ENCODE data around the gene UQCRHL. TPM values are rescaled to one million over a fixed set of nuclear protein-coding genes. Genes with fewer than 3 reads are reported as not detected.

UQCRHL gene
- total RNA-seq, 4 donors from 2014 or later, result 1.1 to 2.5 (median 1.4) TPM

DNA sequence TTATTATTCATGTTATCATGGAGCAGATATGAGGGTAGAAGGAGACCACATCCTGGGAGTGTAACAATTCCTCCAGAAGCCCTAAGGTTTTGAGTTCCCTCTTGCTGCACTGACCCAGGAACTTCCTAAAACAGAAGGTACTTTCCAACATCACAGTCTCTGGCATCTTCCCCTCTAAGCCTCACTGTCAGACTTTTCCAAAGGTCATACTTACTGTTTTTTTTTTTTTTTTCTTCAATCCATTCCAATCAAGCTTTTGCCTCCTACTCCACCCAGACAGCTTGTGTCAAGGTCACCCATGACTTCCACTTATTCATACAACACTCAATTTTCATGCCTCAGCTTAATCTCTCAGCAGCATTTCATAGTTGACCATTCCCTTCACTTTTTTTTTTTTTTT, 18.4 kb upstream of the UQCRHL start:
- TF ChIP-seq EP300 (IDR thresholded peaks at IDR 0.05), result peak in 1 of 2 donors; percentile 30
- no peak for TF ChIP-seq POLR2A (IDR thresholded peaks at IDR 0.05)
- Histone ChIP-seq H3K4me1 (peaks cover 0 to 30% (median 7%) of the 10 kb centered on the region in 4 donors), H3K27me3 (no peaks in the 10 kb centered on the region), H3K4me3 (no peak overlapping the region), H3K27ac (peak overlapping the region in 2 of 4 donors; percentile 40 to 78), H3K36me3 (no peaks in the 10 kb centered on the region), H3K9me3 (no peaks in the 10 kb centered on the region)
- DNase-seq (ENCODE audit: low spot score in 2 of 2), result no peak

DNA sequence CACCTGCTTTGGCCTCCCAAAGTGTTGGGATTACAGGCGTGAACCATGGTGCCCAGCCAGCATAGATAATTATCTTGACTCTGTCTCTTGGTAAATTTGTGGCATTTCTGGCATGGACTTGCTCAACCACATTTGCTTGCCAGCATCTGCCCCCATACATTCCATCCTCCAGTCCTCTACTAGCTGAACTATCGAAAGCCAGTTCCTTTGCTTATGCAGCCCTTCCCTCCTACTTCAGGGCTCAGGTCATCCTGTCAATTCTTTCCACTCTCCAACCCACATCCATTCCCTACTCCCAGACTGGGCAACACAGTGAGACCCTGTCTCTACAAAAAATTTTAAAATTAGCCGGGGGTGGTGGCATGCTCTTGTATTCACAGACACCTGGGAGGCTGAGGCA, 13.0 kb upstream of the UQCRHL start:
- peaks cover 0 to 8% (median 3%) of the 10 kb centered on the region in 4 donors for H3K4me1 ChIP-seq
- H3K27me3 ChIP-seq, result no peaks in the 10 kb centered on the region
- peak overlapping the region in 1 of 4 donors; percentile 17 for H3K27ac ChIP-seq
- 68 to 74% methylated on average over 3 of the region's 3 CpGs for WGBS, 2 donors
- H3K9me3 ChIP-seq, result no peaks in the 10 kb centered on the region
- TF ChIP-seq, protein P1, sequence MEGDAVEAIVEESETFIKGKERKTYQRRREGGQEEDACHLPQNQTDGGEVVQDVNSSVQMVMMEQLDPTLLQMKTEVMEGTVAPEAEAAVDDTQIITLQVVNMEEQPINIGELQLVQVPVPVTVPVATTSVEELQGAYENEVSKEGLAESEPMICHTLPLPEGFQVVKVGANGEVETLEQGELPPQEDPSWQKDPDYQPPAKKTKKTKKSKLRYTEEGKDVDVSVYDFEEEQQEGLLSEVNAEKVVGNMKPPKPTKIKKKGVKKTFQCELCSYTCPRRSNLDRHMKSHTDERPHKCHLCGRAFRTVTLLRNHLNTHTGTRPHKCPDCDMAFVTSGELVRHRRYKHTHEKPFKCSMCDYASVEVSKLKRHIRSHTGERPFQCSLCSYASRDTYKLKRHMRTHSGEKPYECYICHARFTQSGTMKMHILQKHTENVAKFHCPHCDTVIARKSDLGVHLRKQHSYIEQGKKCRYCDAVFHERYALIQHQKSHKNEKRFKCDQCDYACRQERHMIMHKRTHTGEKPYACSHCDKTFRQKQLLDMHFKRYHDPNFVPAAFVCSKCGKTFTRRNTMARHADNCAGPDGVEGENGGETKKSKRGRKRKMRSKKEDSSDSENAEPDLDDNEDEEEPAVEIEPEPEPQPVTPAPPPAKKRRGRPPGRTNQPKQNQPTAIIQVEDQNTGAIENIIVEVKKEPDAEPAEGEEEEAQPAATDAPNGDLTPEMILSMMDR (IDR thresholded peaks at IDR 0.05), result no peak
- TF ChIP-seq EP300 (IDR thresholded peaks at IDR 0.05) (no peak), POLR2A (IDR thresholded peaks at IDR 0.05) (no peak)
- no peaks in the 10 kb centered on the region for H3K36me3 ChIP-seq
- no peak overlapping the region for H3K4me3 ChIP-seq
- DNase-seq (ENCODE audit: low spot score in 2 of 2), result no peak

DNA sequence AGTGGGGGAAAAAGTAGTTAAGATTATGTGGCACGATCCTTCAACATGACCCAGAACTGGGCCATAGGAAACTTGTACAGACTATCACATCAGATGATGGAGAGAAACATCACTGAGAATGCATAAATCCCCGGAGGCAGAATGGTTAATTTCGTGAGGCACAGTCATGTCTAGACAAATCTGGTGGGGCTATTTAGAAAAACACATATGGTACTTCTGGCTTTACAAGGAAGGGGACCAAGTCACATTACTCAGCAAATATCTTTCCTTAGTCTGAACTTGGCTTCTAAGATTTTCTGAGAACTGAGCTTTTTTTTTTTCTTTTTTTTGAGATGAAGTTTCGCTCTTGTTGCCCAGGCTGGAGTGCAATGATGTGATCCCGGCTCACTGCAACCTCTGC, 9.2 kb upstream of the UQCRHL start:
- Histone ChIP-seq H3K27me3 (no peaks in the 10 kb centered on the region), H3K9me3 (no peaks in the 10 kb centered on the region), H3K4me1 (no peaks in the 10 kb centered on the region), H3K4me3 (no peak overlapping the region), H3K36me3 (no peaks in the 10 kb centered on the region), H3K27ac (no peak overlapping the region)
- WGBS, 2 donors, result 80 to 89% methylated on average over 5 of the region's 5 CpGs
- TF ChIP-seq POLR2A (IDR thresholded peaks at IDR 0.05) (no peak), EP300 (IDR thresholded peaks at IDR 0.05) (no peak)
- TF ChIP-seq, protein P1 (IDR thresholded peaks at IDR 0.05), result no peak
- no peak for DNase-seq (ENCODE audit: low spot score in 2 of 2)

DNA sequence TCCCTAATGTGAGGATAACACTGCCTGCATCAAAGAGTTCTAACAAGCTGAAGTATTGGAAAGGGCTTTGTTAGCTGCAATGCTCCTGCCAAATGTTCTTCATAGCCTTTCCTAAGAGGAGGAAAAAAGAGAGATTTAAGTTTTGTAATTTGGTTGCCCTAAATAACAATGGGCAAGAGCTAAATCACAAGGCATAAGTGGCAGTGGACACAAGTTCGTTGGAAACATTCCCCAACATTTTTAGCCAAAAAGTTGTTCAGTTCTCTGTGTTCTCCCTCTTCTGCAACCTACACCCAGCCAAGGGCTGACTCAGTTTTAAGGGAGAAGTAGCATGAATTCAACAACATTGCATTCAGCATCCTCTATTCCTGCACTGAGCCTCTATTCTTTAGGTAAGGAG, 2.6 kb upstream of the UQCRHL start:
- no peaks in the 10 kb centered on the region for H3K36me3 ChIP-seq
- no peaks in the 10 kb centered on the region for H3K27me3 ChIP-seq
- WGBS, 2 donors, result 41 to 67% methylated on average over 1 of the region's 1 CpG
- peak in 1 of 2 donors; percentile 35 for DNase-seq (ENCODE audit: low spot score in 2 of 2)
- H3K9me3 ChIP-seq, result no peaks in the 10 kb centered on the region
- TF ChIP-seq EP300 (IDR thresholded peaks at IDR 0.05), result peak in 1 of 2 donors; percentile 73
- TF ChIP-seq, protein P1 (IDR thresholded peaks at IDR 0.05), result no peak
- no peaks in the 10 kb centered on the region for H3K4me1 ChIP-seq
- no peak overlapping the region for H3K4me3 ChIP-seq
- H3K27ac ChIP-seq, result peak overlapping the region in 1 of 4 donors; percentile 52

DNA sequence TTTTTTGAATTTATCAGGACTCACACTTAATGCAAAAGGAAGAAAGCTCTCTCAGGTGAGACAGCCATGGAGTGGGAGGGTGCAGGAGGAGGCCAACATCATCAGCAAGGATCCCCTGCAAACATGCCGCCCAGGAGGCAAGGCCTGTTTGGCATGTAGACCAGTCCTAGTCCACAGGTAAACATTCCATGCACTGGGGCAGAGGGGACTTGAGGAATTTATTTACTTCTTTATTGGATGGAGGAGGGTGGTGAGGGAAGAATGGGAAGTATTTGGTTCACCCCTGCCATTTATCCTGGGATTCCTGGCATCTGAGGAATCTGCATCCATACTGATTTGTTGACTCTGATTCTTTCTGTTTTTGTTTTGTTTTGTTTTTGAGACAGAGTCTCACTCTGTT, 1.5 kb upstream of the UQCRHL start:
- Histone ChIP-seq H3K4me1 (no peaks in the 10 kb centered on the region), H3K27ac (no peak overlapping the region), H3K4me3 (no peak overlapping the region), H3K27me3 (no peaks in the 10 kb centered on the region), H3K9me3 (no peaks in the 10 kb centered on the region), H3K36me3 (no peaks in the 10 kb centered on the region)
- DNase-seq (ENCODE audit: low spot score in 2 of 2), result no peak
- no peak for TF ChIP-seq EP300 (IDR thresholded peaks at IDR 0.05)
- TF ChIP-seq, protein P1 (IDR thresholded peaks at IDR 0.05), result no peak
- TF ChIP-seq POLR2A (IDR thresholded peaks at IDR 0.05), result no peak
- WGBS, 2 donors, result 82 to 92% methylated on average over 1 of the region's 1 CpG

DNA sequence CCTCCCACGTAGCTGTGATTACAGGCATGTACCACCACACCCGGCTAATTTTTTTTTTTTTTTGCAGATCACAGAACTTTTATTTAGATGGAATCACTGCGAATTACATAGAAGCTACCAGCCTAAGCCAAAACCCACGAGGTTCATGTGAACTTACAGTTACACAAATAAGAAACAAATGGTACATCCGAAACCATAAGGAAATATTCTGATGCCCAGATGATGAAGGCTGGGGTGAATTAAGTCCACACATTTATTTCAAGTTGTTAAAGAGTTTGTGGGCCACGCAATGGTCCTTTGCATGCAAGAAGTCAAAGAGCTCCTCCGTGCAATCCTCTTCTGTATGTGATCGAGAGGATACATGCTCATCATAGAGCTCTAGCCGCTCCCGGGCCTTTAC, 328 bp downstream of the UQCRHL start:
- H3K27ac ChIP-seq, result no peak overlapping the region
- TF ChIP-seq, protein P1 (IDR thresholded peaks at IDR 0.05), result no peak
- TF ChIP-seq EP300 (IDR thresholded peaks at IDR 0.05) (no peak), POLR2A (IDR thresholded peaks at IDR 0.05) (no peak)
- 87 to 89% methylated on average over 10 of the region's 10 CpGs for WGBS, 2 donors
- H3K36me3 ChIP-seq, result no peaks in the 10 kb centered on the region
- no peak overlapping the region for H3K4me3 ChIP-seq
- H3K27me3 ChIP-seq, result no peaks in the 10 kb centered on the region
- no peaks in the 10 kb centered on the region for H3K9me3 ChIP-seq
- H3K4me1 ChIP-seq, result no peaks in the 10 kb centered on the region
- DNase-seq (ENCODE audit: low spot score in 2 of 2), result no peak
